Measurements from ENCODE around the gene UGT1A5.

The UGT1A5 gene

DNA sequence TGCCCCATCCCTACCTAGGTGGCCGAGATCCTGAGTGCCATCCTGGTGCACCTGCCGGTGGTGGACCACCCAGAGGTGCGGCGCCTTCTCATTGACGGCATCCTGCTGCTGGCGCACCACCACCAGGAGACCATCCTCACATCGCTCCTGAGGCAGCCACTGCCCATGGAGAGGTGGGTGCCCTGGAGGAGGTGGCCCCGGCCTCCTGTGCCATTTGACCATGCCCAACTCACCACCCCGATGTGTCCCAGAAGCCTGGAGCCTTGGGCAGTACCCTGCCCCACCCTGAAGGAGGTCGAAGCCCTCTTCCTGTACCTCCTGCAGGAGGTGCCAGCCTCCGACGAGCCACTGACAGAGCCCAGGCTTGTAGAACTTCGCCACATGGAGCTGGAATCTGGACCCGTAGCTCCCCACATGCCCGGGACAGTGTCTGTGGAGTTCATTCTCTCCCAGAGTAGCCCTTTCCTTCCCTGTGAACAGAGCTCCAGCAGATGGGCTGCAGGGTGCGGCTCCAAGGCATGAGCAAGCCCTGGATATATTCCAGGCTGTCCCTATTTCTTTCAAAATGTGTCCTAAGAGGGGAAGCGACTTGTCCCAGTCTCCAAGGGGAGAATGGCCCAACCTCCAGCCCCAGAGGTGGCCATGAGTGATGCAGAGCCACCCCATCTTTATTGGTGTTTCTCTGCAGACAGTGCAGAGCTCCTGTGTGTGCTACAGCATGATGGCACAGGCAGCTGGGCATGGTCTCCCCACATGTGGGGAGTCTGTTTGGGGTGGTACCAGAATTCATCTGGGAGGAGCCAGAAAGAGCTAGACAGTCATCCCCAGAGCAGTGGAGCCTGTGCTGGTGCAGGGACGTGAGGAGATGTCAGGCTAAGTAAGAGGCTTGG is 107.4 kb downstream of the UGT1A5 start:
- no peaks in the 10 kb centered on the region for H3K4me1 ChIP-seq (ENCODE audit: control insufficient read depth, insufficient read depth, low read length)
- no peak overlapping the region for H3K27ac ChIP-seq (ENCODE audit: low read depth, low read length)
- H3K9ac ChIP-seq (ENCODE audit: low read depth, low read length), result no peak overlapping the region
- no peak overlapping the region for H3K4me3 ChIP-seq (ENCODE audit: low read depth, low read length)
- no peaks in the 10 kb centered on the region for H3K9me3 ChIP-seq (ENCODE audit: control insufficient read depth, insufficient read depth, low read length)
- H3K36me3 ChIP-seq (ENCODE audit: control insufficient read depth, insufficient read depth, low read length), result no peaks in the 10 kb centered on the region
- no peaks in the 10 kb centered on the region for H3K27me3 ChIP-seq (ENCODE audit: control insufficient read depth, insufficient read depth, low read length)

- Histone ChIP-seq H3K27me3 (ENCODE audit: control insufficient read depth, insufficient read depth, low read length) (no peaks in the 10 kb centered on the region), H3K4me1 (ENCODE audit: control insufficient read depth, insufficient read depth, low read length) (no peaks in the 10 kb centered on the region)
These were observed 108.0 kb downstream of the UGT1A5 start for GRCh38 chr2:233820774-233821105.

DNA sequence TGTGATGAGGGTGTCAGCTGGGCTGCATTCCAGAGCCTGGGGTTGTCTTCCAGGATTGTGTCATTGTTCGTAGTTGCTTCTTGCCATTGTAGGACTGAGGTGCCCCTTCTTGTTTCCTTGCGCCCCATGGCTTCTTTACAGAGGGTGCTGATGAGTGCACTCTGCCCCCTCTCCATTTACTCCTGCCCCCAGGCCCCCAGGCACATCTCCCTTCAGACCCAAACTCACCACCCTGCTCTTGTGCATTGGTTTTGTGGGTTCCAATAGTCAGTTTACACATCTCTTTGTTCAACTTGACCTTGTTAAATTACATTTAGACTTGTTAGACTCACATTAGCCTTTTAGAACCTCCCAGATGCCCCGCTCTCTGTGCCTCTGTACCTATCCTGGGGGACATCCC is 108.5 kb downstream of the UGT1A5 start:
- no peak overlapping the region for H3K27ac ChIP-seq (ENCODE audit: low read depth, low read length)
- no peaks in the 10 kb centered on the region for H3K9me3 ChIP-seq (ENCODE audit: control insufficient read depth, insufficient read depth, low read length)

More at GRCh38 chr2:233820774-233821105, 108.0 kb downstream of the UGT1A5 start:
- Histone ChIP-seq H3K9me3 (ENCODE audit: control insufficient read depth, insufficient read depth, low read length) (no peaks in the 10 kb centered on the region), H3K27ac (ENCODE audit: low read depth, low read length) (no peak overlapping the region), H3K36me3 (ENCODE audit: control insufficient read depth, insufficient read depth, low read length) (no peaks in the 10 kb centered on the region), H3K9ac (ENCODE audit: low read depth, low read length) (no peak overlapping the region), H3K4me3 (ENCODE audit: low read depth, low read length) (no peak overlapping the region)

GRCh38 chr2:233821709-233822100 is 109.0 kb downstream of the UGT1A5 start:
- no peak overlapping the region for H3K27ac ChIP-seq (ENCODE audit: low read depth, low read length)
- H3K27me3 ChIP-seq (ENCODE audit: control insufficient read depth, insufficient read depth, low read length), result no peaks in the 10 kb centered on the region
- no peak overlapping the region for H3K4me3 ChIP-seq (ENCODE audit: low read depth, low read length)
- H3K9ac ChIP-seq (ENCODE audit: low read depth, low read length), result no peak overlapping the region
- H3K9me3 ChIP-seq (ENCODE audit: control insufficient read depth, insufficient read depth, low read length), result no peaks in the 10 kb centered on the region
- no peaks in the 10 kb centered on the region for H3K4me1 ChIP-seq (ENCODE audit: control insufficient read depth, insufficient read depth, low read length)
- H3K36me3 ChIP-seq (ENCODE audit: control insufficient read depth, insufficient read depth, low read length), result no peaks in the 10 kb centered on the region

More for the DNA sequence above, 108.5 kb downstream of the UGT1A5 start:
- Histone ChIP-seq H3K4me1 (ENCODE audit: control insufficient read depth, insufficient read depth, low read length) (no peaks in the 10 kb centered on the region), H3K9ac (ENCODE audit: low read depth, low read length) (no peak overlapping the region), H3K36me3 (ENCODE audit: control insufficient read depth, insufficient read depth, low read length) (no peaks in the 10 kb centered on the region), H3K27me3 (ENCODE audit: control insufficient read depth, insufficient read depth, low read length) (no peaks in the 10 kb centered on the region), H3K4me3 (ENCODE audit: low read depth, low read length) (no peak overlapping the region)

GRCh38 chr2:233822101-233822771 is 109.5 kb downstream of the UGT1A5 start:
- Histone ChIP-seq H3K27ac (ENCODE audit: low read depth, low read length) (no peak overlapping the region), H3K4me3 (ENCODE audit: low read depth, low read length) (no peak overlapping the region), H3K9ac (ENCODE audit: low read depth, low read length) (no peak overlapping the region), H3K4me1 (ENCODE audit: control insufficient read depth, insufficient read depth, low read length) (no peaks in the 10 kb centered on the region), H3K36me3 (ENCODE audit: control insufficient read depth, insufficient read depth, low read length) (no peaks in the 10 kb centered on the region), H3K27me3 (ENCODE audit: control insufficient read depth, insufficient read depth, low read length) (no peaks in the 10 kb centered on the region), H3K9me3 (ENCODE audit: control insufficient read depth, insufficient read depth, low read length) (no peaks in the 10 kb centered on the region)

All from HUES48 (cell line).